ENCODE data around the gene CCDC12.

DNA sequence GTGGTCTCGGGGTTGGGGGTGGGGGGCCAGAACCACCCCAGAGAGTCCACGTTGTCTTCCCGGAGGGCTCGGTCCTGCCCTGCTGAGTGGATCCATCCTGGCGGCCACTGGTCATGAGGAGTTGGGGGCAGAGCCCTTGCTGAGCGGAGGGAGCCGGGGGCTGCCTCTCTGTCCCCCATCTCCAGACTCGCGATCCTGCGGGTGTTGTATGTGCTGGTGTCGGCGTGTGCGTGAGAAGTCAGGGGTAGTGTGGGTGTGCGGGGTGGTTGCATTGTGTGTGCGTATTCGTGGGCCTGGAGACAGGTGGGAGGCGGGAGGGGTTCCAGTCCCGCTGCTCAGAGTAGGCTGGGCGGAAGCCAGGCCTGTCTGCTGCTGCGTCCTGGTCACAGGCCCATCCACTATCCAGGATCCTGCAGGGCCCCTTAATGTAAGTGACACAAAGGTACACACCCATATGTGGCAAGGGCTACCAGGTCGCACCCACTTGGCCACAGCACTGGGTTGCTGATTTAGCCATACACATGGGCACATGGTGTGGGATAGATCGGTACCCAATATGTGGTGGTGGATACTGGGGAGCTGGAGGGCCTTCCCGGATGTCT is 33.7 kb upstream of the CCDC12 start:
- TF ChIP-seq CTCF (IDR thresholded peaks at IDR 0.05; ENCODE audit: insufficient read depth, low read length), result no peak
- TF ChIP-seq REST (IDR thresholded peaks at IDR 0.05; ENCODE audit: insufficient replicate concordance, low read depth), result no peak
- no peak for TF ChIP-seq POLR2AphosphoS5 (IDR thresholded peaks at IDR 0.05; ENCODE audit: low read depth)

Data from HL-60 (cell line).